ENCODE data around the gene SERTAD2. TPM values are rescaled to one million over a fixed set of nuclear protein-coding genes. Genes with fewer than 3 reads are reported as not detected.

The SERTAD2 gene
- total and polyA plus RNA-seq, 10 donors: 10.4 to 61.4 (median 41.1) TPM

GRCh38 chr2:64639691-64640090, 14.0 kb downstream of the SERTAD2 start:
- Histone ChIP-seq H3K27me3 (replicated peaks in 1 of 7) (no peaks in the 10 kb centered on the region), H3K27ac (peak overlapping the region in 4 of 8 donors; percentile 27 to 99 (median 40)), H3K9me3 (no peaks in the 10 kb centered on the region), H3K4me3 (no peak overlapping the region), H3K4me1 (peaks cover 68 to 100% (median 99%) of the 10 kb centered on the region in 6 donors), H3K36me3 (peaks cover 4 to 24% (median 18%) of the 10 kb centered on the region in 6 donors)
- TF ChIP-seq CTCF (IDR thresholded peaks at IDR 0.05 in 8 of 11, conservative IDR thresholded peaks at IDR 0.05 in 3 of 11) (no peak), POLR2A (IDR thresholded peaks at IDR 0.05) (no peak), POLR2AphosphoS5 (IDR thresholded peaks at IDR 0.05) (no peak)
- 49 to 63% (median 62%) methylated on average over 2 of the region's 2 CpGs for WGBS, 5 donors
- DNase-seq: no peak
- intact Hi-C loops (cut with DNase I; ENCODE audit: low total_unique reads): no loop called here

GRCh38 chr2:64638502-64639120, 15.1 kb downstream of the SERTAD2 start:
- Histone ChIP-seq H3K4me1 (peaks cover 61 to 100% (median 98%) of the 10 kb centered on the region in 6 donors), H3K4me3 (no peak overlapping the region), H3K27ac (peak overlapping the region in 6 of 8 donors; percentile 69 to 93 (median 83)), H3K27me3 (replicated peaks in 1 of 7) (no peaks in the 10 kb centered on the region), H3K36me3 (peaks cover 4 to 34% (median 27%) of the 10 kb centered on the region in 6 donors), H3K9me3 (no peaks in the 10 kb centered on the region)
- DNase-seq: no peak
- intact Hi-C loops (cut with DNase I; ENCODE audit: low total_unique reads): no loop called here
- TF ChIP-seq CTCF (IDR thresholded peaks at IDR 0.05 in 8 of 11, conservative IDR thresholded peaks at IDR 0.05 in 3 of 11): no peak
- no peak for TF ChIP-seq POLR2A (IDR thresholded peaks at IDR 0.05)
- WGBS, 5 donors: 74 to 81% (median 78%) methylated on average over 4 of the region's 4 CpGs

GRCh38 chr2:64637931-64638330, 15.8 kb downstream of the SERTAD2 start:
- H3K4me1 ChIP-seq: peaks cover 54 to 100% (median 95%) of the 10 kb centered on the region in 6 donors
- H3K27ac ChIP-seq: peak overlapping the region in 7 of 8 donors; percentile 69 to 93 (median 81)

More at GRCh38 chr2:64637931-64638330, 15.8 kb downstream of the SERTAD2 start:
- intact Hi-C loops (cut with DNase I; ENCODE audit: low total_unique reads): no loop called here
- no peaks in the 10 kb centered on the region for H3K27me3 ChIP-seq (replicated peaks in 1 of 7)
- no peaks in the 10 kb centered on the region for H3K9me3 ChIP-seq
- DNase-seq: no peak
- 90 to 93% (median 92%) methylated on average over 5 of the region's 5 CpGs for WGBS, 5 donors
- no peak for TF ChIP-seq POLR2A (IDR thresholded peaks at IDR 0.05)
- no peak for TF ChIP-seq POLR2AphosphoS5 (IDR thresholded peaks at IDR 0.05)
- TF ChIP-seq CTCF (IDR thresholded peaks at IDR 0.05 in 8 of 11, conservative IDR thresholded peaks at IDR 0.05 in 3 of 11): no peak
- H3K36me3 ChIP-seq: peaks cover 4 to 41% (median 34%) of the 10 kb centered on the region in 6 donors
- H3K4me3 ChIP-seq: no peak overlapping the region
